Activated naive CD8-positive, alpha-beta T cell treated with anti-CD3 and anti-CD28 coated beads, Interleukin-2, amount 50 U/mL, for 24 hours (primary cell): ENCODE results near the gene BTBD3.

Source experiments
- ATAC-seq: fragments of 150-1000 bp; cut with Tn5 transposase; one replicate; pipeline ENCODE4 v1.10.0; 2021
- DNase-seq: peaks from one replicate; pipeline ENCODE4 v3.0.0; 2021
- H3K27ac Mint-ChIP-seq: one replicate; pipeline ENCODE4 v1.8.0; 2021; ENCODE audit warnings: mild to moderate bottlenecking, mixed read lengths
- H3K27me3 Mint-ChIP-seq: one replicate; pipeline ENCODE4 v1.8.0; 2021; ENCODE audit warnings: mixed read lengths
- H3K36me3 Mint-ChIP-seq: one replicate; pipeline ENCODE4 v1.8.0; 2021; ENCODE audit warnings: low read depth, mixed read lengths
- H3K4me1 Mint-ChIP-seq: one replicate; pipeline ENCODE4 v1.8.0; 2021; ENCODE audit warnings: mixed read lengths
- H3K4me3 Mint-ChIP-seq: one replicate; pipeline ENCODE4 v1.8.0; 2021; ENCODE audit warnings: mild to moderate bottlenecking, moderate library complexity, mixed read lengths
- H3K9me3 Mint-ChIP-seq: one replicate; pipeline ENCODE4 v1.8.0; 2021; ENCODE audit warnings: mixed read lengths

BTBD3 gene

DNA sequence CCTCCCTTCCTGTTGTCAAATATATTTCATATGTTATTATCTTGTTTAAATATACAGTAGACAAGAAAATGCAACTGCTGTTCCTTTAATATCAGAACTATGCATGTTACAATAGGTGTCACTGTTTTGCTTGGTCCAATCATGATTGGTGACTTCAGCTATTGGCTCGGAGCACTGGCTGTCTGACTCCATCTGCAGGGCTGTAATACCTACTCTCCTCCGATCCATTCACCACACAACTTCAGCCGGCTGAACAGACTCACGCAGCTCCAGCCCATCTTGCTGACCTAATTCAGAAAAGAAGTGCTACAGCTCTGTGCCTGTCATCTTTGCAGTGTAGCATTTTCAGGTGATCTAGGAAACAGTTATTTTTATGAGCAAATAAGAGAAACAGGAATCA is at the start of gene BTBD3:
TSS of gene BTBD3 (plus strand) at position 231 of the 400 bp plus-strand sequence. CDS start 383 bp downstream, outside the sequence.
- Mint-ChIP-seq H3K4me3 (no peak within 1 kb of the TSS), H3K4me1 (peaks cover 6% of the 10 kb centered on the region), H3K9me3 (no peaks in the 10 kb centered on the region), H3K36me3 (no peaks in the 10 kb centered on the region), H3K27me3 (no peaks in the 10 kb centered on the region), H3K27ac (no peak within 1 kb of the TSS)
- DNase-seq (no peak), ATAC-seq (peak; percentile 40)

- H3K4me3 Mint-ChIP-seq, result no peak overlapping the region
- peaks cover 7% of the 10 kb centered on the region for H3K9me3 Mint-ChIP-seq
- H3K4me1 Mint-ChIP-seq, result no peaks in the 10 kb centered on the region
- ATAC-seq (no peak), DNase-seq (no peak)
- peaks cover 4% of the 10 kb centered on the region for H3K27me3 Mint-ChIP-seq
- H3K36me3 Mint-ChIP-seq, result no peaks in the 10 kb centered on the region
- H3K27ac Mint-ChIP-seq, result no peak overlapping the region
Observed at GRCh38 chr20:11869641-11870040, 48.1 kb upstream of the BTBD3 start.

- no peaks in the 10 kb centered on the region for H3K4me1 Mint-ChIP-seq
- no peak overlapping the region for H3K27ac Mint-ChIP-seq
- peaks cover 7% of the 10 kb centered on the region for H3K9me3 Mint-ChIP-seq
- H3K4me3 Mint-ChIP-seq, result no peak overlapping the region
- peaks cover 4% of the 10 kb centered on the region for H3K27me3 Mint-ChIP-seq
- no peak for DNase-seq
- ATAC-seq, result no peak
- no peaks in the 10 kb centered on the region for H3K36me3 Mint-ChIP-seq
Observed at GRCh38 chr20:11870411-11870810, 47.3 kb upstream of the BTBD3 start.

DNA sequence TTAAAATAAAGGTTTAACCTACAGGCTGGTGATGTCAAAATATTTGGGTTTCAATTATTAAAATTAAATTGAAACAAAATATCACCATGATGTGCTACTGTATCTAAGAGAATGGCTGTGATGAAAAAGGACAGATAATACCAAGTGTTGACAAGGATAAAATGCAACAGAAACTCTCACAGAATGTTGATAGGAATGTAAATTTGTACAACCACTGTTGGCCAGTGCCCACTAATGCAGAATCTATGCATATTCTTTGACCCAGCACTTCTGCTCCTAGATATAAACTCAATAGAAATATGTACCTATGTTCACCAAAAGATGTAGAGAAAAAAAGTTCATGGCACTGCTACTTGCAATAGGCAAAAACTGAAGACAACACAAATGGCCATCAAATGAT is 41.1 kb upstream of the BTBD3 start:
- DNase-seq, result no peak
- ATAC-seq, result no peak
- H3K36me3 Mint-ChIP-seq, result no peaks in the 10 kb centered on the region

GRCh38 chr20:11880680-11881079 is 37.0 kb upstream of the BTBD3 start:
- DNase-seq, result no peak
- no peaks in the 10 kb centered on the region for H3K4me1 Mint-ChIP-seq

More for the DNA sequence above, 41.1 kb upstream of the BTBD3 start:
- H3K27ac Mint-ChIP-seq, result no peak overlapping the region
- peaks cover 4% of the 10 kb centered on the region for H3K27me3 Mint-ChIP-seq
- H3K4me3 Mint-ChIP-seq, result no peak overlapping the region
- no peaks in the 10 kb centered on the region for H3K4me1 Mint-ChIP-seq
- H3K9me3 Mint-ChIP-seq, result peaks cover 6% of the 10 kb centered on the region

GRCh38 chr20:11881449-11881848 is 36.2 kb upstream of the BTBD3 start:
- no peak overlapping the region for H3K27ac Mint-ChIP-seq
- H3K4me1 Mint-ChIP-seq, result no peaks in the 10 kb centered on the region
- H3K9me3 Mint-ChIP-seq, result no peaks in the 10 kb centered on the region
- DNase-seq, result no peak
- no peaks in the 10 kb centered on the region for H3K36me3 Mint-ChIP-seq
- H3K4me3 Mint-ChIP-seq, result no peak overlapping the region
- peaks cover 2% of the 10 kb centered on the region for H3K27me3 Mint-ChIP-seq
- no peak for ATAC-seq

More at GRCh38 chr20:11880680-11881079, 37.0 kb upstream of the BTBD3 start:
- Mint-ChIP-seq H3K27me3 (peaks cover 2% of the 10 kb centered on the region), H3K4me3 (no peak overlapping the region), H3K27ac (no peak overlapping the region), H3K36me3 (no peaks in the 10 kb centered on the region), H3K9me3 (peaks cover 5% of the 10 kb centered on the region)
- ATAC-seq, result no peak

DNA sequence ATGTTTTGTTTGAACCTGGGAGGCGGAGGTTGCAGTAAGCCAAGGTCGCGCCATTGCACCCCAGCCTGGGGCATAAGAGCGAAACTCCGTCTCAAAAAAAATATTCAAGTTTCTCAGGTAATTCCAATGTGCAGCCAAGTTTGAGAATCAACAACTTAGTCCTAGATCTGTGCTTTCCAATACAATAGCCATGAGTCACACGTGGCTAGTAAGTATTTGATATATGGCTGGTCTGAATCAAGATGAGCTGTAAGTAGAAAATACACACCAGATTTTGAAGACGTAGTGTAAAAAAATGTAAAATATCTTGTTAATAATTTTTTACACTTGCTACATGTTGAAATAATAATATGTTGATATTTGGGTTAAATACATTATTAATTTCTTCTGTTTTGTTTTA is 35.0 kb upstream of the BTBD3 start:
- no peaks in the 10 kb centered on the region for H3K9me3 Mint-ChIP-seq
- no peak overlapping the region for H3K4me3 Mint-ChIP-seq
- DNase-seq (no peak), ATAC-seq (no peak)
- H3K4me1 Mint-ChIP-seq, result no peaks in the 10 kb centered on the region
- H3K36me3 Mint-ChIP-seq, result no peaks in the 10 kb centered on the region
- H3K27ac Mint-ChIP-seq, result no peak overlapping the region
- H3K27me3 Mint-ChIP-seq, result peaks cover 5% of the 10 kb centered on the region

- no peaks in the 10 kb centered on the region for H3K36me3 Mint-ChIP-seq
- no peak overlapping the region for H3K4me3 Mint-ChIP-seq
- H3K9me3 Mint-ChIP-seq, result peaks cover 4% of the 10 kb centered on the region
- DNase-seq (no peak), ATAC-seq (no peak)
- H3K27me3 Mint-ChIP-seq, result peaks cover 29% of the 10 kb centered on the region
- H3K4me1 Mint-ChIP-seq, result peaks cover 18% of the 10 kb centered on the region
- H3K27ac Mint-ChIP-seq, result no peak overlapping the region
Observed at GRCh38 chr20:11888648-11889047, 29.0 kb upstream of the BTBD3 start.

GRCh38 chr20:11890331-11891076 is 27.2 kb upstream of the BTBD3 start:
- ATAC-seq (peak; percentile 76), DNase-seq (peak; percentile 58)
- H3K4me3 Mint-ChIP-seq, result peak overlapping the region; percentile 68
- no peaks in the 10 kb centered on the region for H3K36me3 Mint-ChIP-seq
- peaks cover 4% of the 10 kb centered on the region for H3K9me3 Mint-ChIP-seq
- peaks cover 18% of the 10 kb centered on the region for H3K4me1 Mint-ChIP-seq
- peaks cover 32% of the 10 kb centered on the region for H3K27me3 Mint-ChIP-seq
- no peak overlapping the region for H3K27ac Mint-ChIP-seq

DNA sequence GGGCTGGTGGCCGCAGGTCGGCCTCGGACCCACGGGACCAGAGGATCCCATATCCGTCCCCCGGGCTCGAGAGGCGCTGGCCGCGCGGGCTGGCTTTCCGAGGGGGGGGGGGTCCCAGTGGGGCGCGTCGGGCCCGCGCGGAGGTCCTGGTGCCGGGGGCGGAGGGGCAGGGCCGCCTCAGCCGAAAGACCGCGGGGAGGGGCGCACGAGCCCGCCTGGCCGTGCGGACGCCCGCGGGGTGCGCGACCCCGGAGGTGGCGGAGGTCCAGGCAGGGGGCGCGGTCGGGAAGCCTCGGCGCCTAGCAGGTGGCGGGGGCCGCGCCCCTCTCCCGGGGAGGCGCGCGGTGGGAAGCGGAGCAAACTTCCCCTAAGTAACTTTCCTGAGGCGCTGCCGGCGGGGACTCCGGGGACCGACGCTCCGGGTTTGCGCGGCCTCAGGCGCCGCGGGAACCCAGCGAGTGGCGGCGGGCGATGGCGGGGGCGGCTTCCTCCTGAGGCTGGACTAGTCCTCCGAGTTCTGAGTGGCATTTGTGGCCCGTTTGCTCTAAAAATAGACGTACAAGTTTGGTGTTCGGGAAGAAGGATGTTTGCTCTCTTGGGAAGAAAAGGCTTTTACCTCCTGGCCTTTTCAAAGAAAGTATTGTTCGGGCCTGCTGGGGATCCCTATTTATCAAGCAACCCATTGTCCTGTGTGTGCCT is 26.5 kb upstream of the BTBD3 start:
- peaks cover 18% of the 10 kb centered on the region for H3K4me1 Mint-ChIP-seq
- peak; percentile 29 for DNase-seq
- ATAC-seq, result peak; percentile 37
- peak overlapping the region; percentile 76 for H3K4me3 Mint-ChIP-seq
- H3K9me3 Mint-ChIP-seq, result peaks cover 4% of the 10 kb centered on the region
- peak overlapping the region; percentile 49 for H3K27ac Mint-ChIP-seq
- H3K36me3 Mint-ChIP-seq, result no peaks in the 10 kb centered on the region
- peaks cover 32% of the 10 kb centered on the region for H3K27me3 Mint-ChIP-seq

GRCh38 chr20:11891776-11892545 is 25.7 kb upstream of the BTBD3 start:
- H3K27ac Mint-ChIP-seq, result no peak overlapping the region
- peaks cover 18% of the 10 kb centered on the region for H3K4me1 Mint-ChIP-seq
- ATAC-seq (peak; percentile 56), DNase-seq (peak; percentile 40)
- peak overlapping the region; percentile 76 for H3K4me3 Mint-ChIP-seq
- peaks cover 4% of the 10 kb centered on the region for H3K9me3 Mint-ChIP-seq
- H3K36me3 Mint-ChIP-seq, result no peaks in the 10 kb centered on the region
- H3K27me3 Mint-ChIP-seq, result peaks cover 29% of the 10 kb centered on the region

DNA sequence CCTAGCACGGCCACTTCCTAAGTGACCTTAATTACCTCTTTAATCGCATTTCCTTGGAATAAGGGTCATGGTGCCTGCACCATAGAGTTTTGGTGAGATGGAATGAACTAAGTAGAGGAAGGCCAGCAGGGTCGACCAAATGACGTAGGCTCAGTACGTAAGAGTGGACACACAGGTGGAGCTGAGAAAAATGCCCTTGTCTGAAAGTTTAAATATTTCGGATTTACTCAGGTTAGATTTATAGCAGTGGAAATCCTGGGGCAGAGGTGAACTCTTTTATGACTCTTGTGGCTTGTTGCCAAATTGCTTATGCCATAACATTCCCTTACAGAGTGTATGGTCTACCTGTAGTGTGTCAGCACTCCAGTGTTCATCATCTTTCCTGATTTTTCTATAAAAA is 23.6 kb upstream of the BTBD3 start:
- DNase-seq, result no peak
- Mint-ChIP-seq H3K36me3 (no peaks in the 10 kb centered on the region), H3K27ac (no peak overlapping the region), H3K4me3 (no peak overlapping the region), H3K27me3 (peaks cover 27% of the 10 kb centered on the region), H3K9me3 (peaks cover under 1% of the 10 kb centered on the region), H3K4me1 (peaks cover 18% of the 10 kb centered on the region)
- ATAC-seq, result no peak

GRCh38 chr20:11895861-11896387 is 21.8 kb upstream of the BTBD3 start:
- Mint-ChIP-seq H3K36me3 (no peaks in the 10 kb centered on the region), H3K4me1 (peaks cover 12% of the 10 kb centered on the region), H3K27ac (no peak overlapping the region), H3K4me3 (no peak overlapping the region), H3K9me3 (no peaks in the 10 kb centered on the region), H3K27me3 (peaks cover 15% of the 10 kb centered on the region)
- DNase-seq (no peak), ATAC-seq (no peak)

DNA sequence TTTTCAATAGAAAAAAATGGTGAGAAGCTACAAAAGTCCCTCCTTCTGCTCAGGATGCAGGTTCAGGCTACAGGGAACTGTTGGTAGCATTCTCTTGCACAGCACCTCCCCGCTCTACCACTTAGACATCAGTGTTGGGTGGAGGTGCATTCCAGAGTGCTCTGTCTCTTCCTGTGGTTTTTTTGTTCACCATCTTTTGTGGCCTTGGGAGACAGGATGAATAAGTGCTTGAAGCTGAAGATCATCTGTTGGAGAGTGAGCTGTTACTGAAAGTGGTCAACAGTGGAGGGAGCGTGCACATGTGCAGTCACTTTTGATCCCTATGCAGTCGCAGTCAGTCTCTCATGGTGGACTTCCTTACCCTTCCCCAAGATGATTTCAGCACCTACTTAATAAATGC is 16.6 kb upstream of the BTBD3 start:
- Mint-ChIP-seq H3K4me1 (no peaks in the 10 kb centered on the region), H3K27me3 (no peaks in the 10 kb centered on the region), H3K4me3 (no peak overlapping the region), H3K27ac (no peak overlapping the region), H3K36me3 (no peaks in the 10 kb centered on the region), H3K9me3 (peaks cover 6% of the 10 kb centered on the region)
- no peak for ATAC-seq
- no peak for DNase-seq
